Activated naive CD4-positive, alpha-beta T cell treated with anti-CD3 and anti-CD28 coated beads for 36 hours (primary cell): ENCODE measurements around the gene ARPC5L. TPM values are rescaled to one million over a fixed set of nuclear protein-coding genes. Genes with fewer than 3 reads are reported as not detected.
"Not testable (repeated sequence)": the region's sequence is repeated elsewhere in the genome, so short reads cannot be mapped to it uniquely, and the experiment has no call there.

Source experiments
- CTCF ChIA-PET: fragments of 350-600 bp; sonication (Branson Sonifier 250); formaldehyde crosslinking; loops from one replicate; lab custom pipeline; 2021; ENCODE audit warnings: antibody characterized with exemption; lab: Charles Lee
- DNase-seq: peaks from one replicate; pipeline ENCODE4 v3.0.0-alpha.2; 2020
- H3K27ac Mint-ChIP-seq: one replicate; pipeline ENCODE4 v1.8.0; 2021; ENCODE audit warnings: mild to moderate bottlenecking, mixed read lengths
- H3K27me3 Mint-ChIP-seq: one replicate; pipeline ENCODE4 v1.8.0; 2021; ENCODE audit warnings: low read depth, mixed read lengths
- H3K36me3 Mint-ChIP-seq: one replicate; pipeline ENCODE4 v1.8.0; 2021; ENCODE audit warnings: low read depth, mixed read lengths
- H3K4me1 Mint-ChIP-seq: one replicate; pipeline ENCODE4 v1.8.0; 2021; ENCODE audit warnings: low read depth, mixed read lengths
- H3K4me3 Mint-ChIP-seq: one replicate; pipeline ENCODE4 v1.8.0; 2021; ENCODE audit warnings: mild to moderate bottlenecking, moderate library complexity, mixed read lengths
- H3K9me3 Mint-ChIP-seq: one replicate; pipeline ENCODE4 v1.8.0; 2021; ENCODE audit warnings: mixed read lengths
- intact Hi-C: fragments of 100-400 bp; cut with micrococcal nuclease; formaldehyde crosslinking; loops from one replicate; pipeline ENCODE4 v1.15.1; 2023
- total RNA-seq, 2 experiments: library from RNA; stranded (reverse); gene quantifications; one replicate each; pipeline ENCODE4 v1.2.3, GENCODE V29; 2021

ARPC5L gene
- total RNA-seq, 2 experiments from 2014 or later, result 116 to 123 TPM

GRCh38 chr9:124846467-124846866 is 15.5 kb upstream of the ARPC5L start:
- H3K27me3 Mint-ChIP-seq, H3K36me3 Mint-ChIP-seq, H3K27ac Mint-ChIP-seq, H3K4me3 Mint-ChIP-seq, DNase-seq, H3K4me1 Mint-ChIP-seq, H3K9me3 Mint-ChIP-seq, intact Hi-C loops: not testable (repeated sequence)
- CTCF ChIA-PET, result interaction anchor here (0.6 to 10.1 kb wide), 4 partner anchors 12 to 72 kb away, joined by 3 to 315 read pairs (median 4); partner anchors contain the start of genes NR6A1 and OLFML2A

DNA sequence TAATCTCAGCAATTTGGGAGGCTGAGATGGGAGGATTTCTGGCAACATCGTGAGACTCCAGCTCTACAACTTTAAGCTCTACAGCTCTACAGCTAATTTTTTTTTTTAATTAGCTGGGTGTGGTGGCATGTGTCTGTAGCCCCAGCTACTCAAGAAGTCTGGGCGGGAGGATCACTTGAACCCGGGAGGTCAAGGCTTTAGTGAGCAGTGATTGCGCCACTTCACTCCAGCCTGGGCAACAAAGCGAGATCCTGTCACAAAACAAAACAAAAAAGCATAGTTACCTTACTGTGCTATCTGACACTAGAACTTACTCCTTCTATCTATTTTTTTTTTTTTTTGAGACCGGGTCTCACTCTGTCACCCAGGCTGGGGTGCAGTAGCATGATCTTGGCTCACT is 15.0 kb upstream of the ARPC5L start:
- Mint-ChIP-seq H3K36me3 (no peaks in the 10 kb centered on the region), H3K4me1 (no peaks in the 10 kb centered on the region), H3K9me3 (no peaks in the 10 kb centered on the region), H3K4me3 (no peak overlapping the region), H3K27ac (no peak overlapping the region), H3K27me3 (peaks cover 8% of the 10 kb centered on the region)
- DNase-seq, result no peak
- CTCF ChIA-PET, result interaction anchor here (0.6 to 10.1 kb wide), 4 partner anchors 12 to 73 kb away, joined by 3 to 315 read pairs (median 4); partner anchors contain the start of genes NR6A1 and OLFML2A
- intact Hi-C loops, result no loop called here

GRCh38 chr9:124849801-124850200 is 12.1 kb upstream of the ARPC5L start:
- Mint-ChIP-seq H3K27ac (no peak overlapping the region), H3K27me3 (peaks cover 6% of the 10 kb centered on the region), H3K4me1 (peaks cover 9% of the 10 kb centered on the region), H3K9me3 (no peaks in the 10 kb centered on the region), H3K4me3 (no peak overlapping the region), H3K36me3 (no peaks in the 10 kb centered on the region)
- CTCF ChIA-PET, result interaction anchor here (1.0 to 10.1 kb wide), 2 partner anchors 53 to 76 kb away, joined by 3 to 315 read pairs; partner anchors contain the start of genes NR6A1 and OLFML2A
- intact Hi-C loops, result no loop called here
- no peak for DNase-seq

GRCh38 chr9:124852121-124852828 is 9.7 kb upstream of the ARPC5L start:
- DNase-seq, result no peak
- H3K27ac Mint-ChIP-seq, result no peak overlapping the region
- no peaks in the 10 kb centered on the region for H3K9me3 Mint-ChIP-seq
- peaks cover 6% of the 10 kb centered on the region for H3K27me3 Mint-ChIP-seq
- H3K4me1 Mint-ChIP-seq, result peaks cover 13% of the 10 kb centered on the region
- H3K36me3 Mint-ChIP-seq, result peaks cover 2% of the 10 kb centered on the region
- intact Hi-C loops, result loop anchor here (2.0 kb wide), 1 partner anchor 139 kb away; no protein-coding TSS in a partner anchor
- no peak overlapping the region for H3K4me3 Mint-ChIP-seq
- CTCF ChIA-PET, result interaction anchor here (0.6 to 10.1 kb wide), 22 partner anchors 9 to 493 kb away, joined by 3 to 315 read pairs (median 4); partner anchors contain the start of genes ARPC5L, NR6A1, OLFML2A and RPL35

- H3K4me3 Mint-ChIP-seq, result peak within 1 kb of the TSS; percentile 64
- peaks cover 3% of the 10 kb centered on the region for H3K27me3 Mint-ChIP-seq
- H3K4me1 Mint-ChIP-seq, result peaks cover 20% of the 10 kb centered on the region
- CTCF ChIA-PET, result interaction anchor here (0.6 to 10.1 kb wide), 31 partner anchors 9 to 522 kb away, joined by 3 to 315 read pairs (median 4); partner anchors contain the start of genes ARPC5L, NR6A1, OLFML2A and RPL35
- H3K27ac Mint-ChIP-seq, result no peak within 1 kb of the TSS
- intact Hi-C loops, result loop anchor here (1.0 to 2.0 kb wide), 5 partner anchors 41 to 521 kb away; no protein-coding TSS in a partner anchor
- H3K9me3 Mint-ChIP-seq, result no peaks in the 10 kb centered on the region
- DNase-seq, result peak; percentile 83
- H3K36me3 Mint-ChIP-seq, result peaks cover 8% of the 10 kb centered on the region
Observed at GRCh38 chr9:124852829-124853531, 8.9 kb upstream of the ARPC5L start, which contains the start of gene WDR38. WDR38 (plus strand) TSS chr9:124853460; CDS start chr9:124853532, 72 bp downstream.

- DNase-seq, result no peak
- H3K4me1 Mint-ChIP-seq, result peaks cover 27% of the 10 kb centered on the region
- CTCF ChIA-PET, result interaction anchor here (0.6 to 10.1 kb wide), 27 partner anchors 8 to 521 kb away, joined by 3 to 315 read pairs (median 4); partner anchors contain the start of genes ARPC5L, NR6A1, OLFML2A and RPL35
- intact Hi-C loops, result loop anchor here (1.0 to 2.0 kb wide), 5 partner anchors 41 to 521 kb away; no protein-coding TSS in a partner anchor
- no peaks in the 10 kb centered on the region for H3K9me3 Mint-ChIP-seq
- H3K36me3 Mint-ChIP-seq, result peaks cover 14% of the 10 kb centered on the region
- peak overlapping the region; percentile 64 for H3K4me3 Mint-ChIP-seq
- H3K27me3 Mint-ChIP-seq, result no peaks in the 10 kb centered on the region
- H3K27ac Mint-ChIP-seq, result no peak overlapping the region
Observed at GRCh38 chr9:124853605-124854143, 8.3 kb upstream of the ARPC5L start.

GRCh38 chr9:124854161-124854560 is 7.8 kb upstream of the ARPC5L start:
- DNase-seq, result no peak
- intact Hi-C loops, result no loop called here
- H3K27ac Mint-ChIP-seq, result no peak overlapping the region
- H3K4me1 Mint-ChIP-seq, result peaks cover 32% of the 10 kb centered on the region
- H3K27me3 Mint-ChIP-seq, result no peaks in the 10 kb centered on the region
- no peak overlapping the region for H3K4me3 Mint-ChIP-seq
- CTCF ChIA-PET, result interaction anchor here (0.7 to 10.1 kb wide), 18 partner anchors 12 to 521 kb away, joined by 3 to 315 read pairs (median 4); partner anchors contain the start of genes NR6A1, OLFML2A and SCAI
- no peaks in the 10 kb centered on the region for H3K9me3 Mint-ChIP-seq
- peaks cover 18% of the 10 kb centered on the region for H3K36me3 Mint-ChIP-seq

GRCh38 chr9:124854822-124855221 is 7.1 kb upstream of the ARPC5L start:
- peaks cover 24% of the 10 kb centered on the region for H3K36me3 Mint-ChIP-seq
- intact Hi-C loops, result no loop called here
- CTCF ChIA-PET, result interaction anchor here (0.6 to 10.1 kb wide), 6 partner anchors 15 to 1665 kb away, joined by 3 to 315 read pairs (median 3); partner anchors contain the start of genes NR6A1 and OLFML2A
- H3K27ac Mint-ChIP-seq, result no peak overlapping the region
- H3K27me3 Mint-ChIP-seq, result no peaks in the 10 kb centered on the region
- H3K4me1 Mint-ChIP-seq, result peaks cover 39% of the 10 kb centered on the region
- H3K9me3 Mint-ChIP-seq, result no peaks in the 10 kb centered on the region
- no peak overlapping the region for H3K4me3 Mint-ChIP-seq
- no peak for DNase-seq

DNA sequence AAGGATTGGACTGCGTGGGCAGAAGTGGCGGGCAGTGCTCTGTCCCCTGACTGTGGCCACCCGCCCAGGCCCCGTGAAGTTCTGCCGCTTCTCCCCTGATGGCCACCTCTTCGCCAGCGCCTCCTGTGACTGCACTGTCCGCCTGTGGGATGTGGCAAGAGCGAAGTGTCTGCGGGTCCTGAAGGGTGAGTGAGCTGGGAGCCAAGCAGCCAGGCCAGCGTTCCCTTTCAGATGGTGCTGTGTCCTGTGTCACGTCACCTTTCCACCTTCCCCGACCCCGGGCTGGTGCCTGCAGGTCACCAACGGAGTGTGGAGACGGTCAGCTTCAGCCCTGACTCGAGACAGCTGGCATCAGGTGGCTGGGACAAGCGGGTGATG is 6.4 kb upstream of the ARPC5L start:
- CTCF ChIA-PET, result interaction anchor here (0.6 to 2.6 kb wide), 4 partner anchors 18 to 1666 kb away, joined by 3 to 36 read pairs (median 4); partner anchors contain the start of gene NR6A1
- Mint-ChIP-seq H3K36me3 (peaks cover 31% of the 10 kb centered on the region), H3K27ac (no peak overlapping the region), H3K4me1 (peaks cover 46% of the 10 kb centered on the region), H3K9me3 (no peaks in the 10 kb centered on the region), H3K4me3 (no peak overlapping the region), H3K27me3 (no peaks in the 10 kb centered on the region)
- intact Hi-C loops, result no loop called here
- no peak for DNase-seq

DNA sequence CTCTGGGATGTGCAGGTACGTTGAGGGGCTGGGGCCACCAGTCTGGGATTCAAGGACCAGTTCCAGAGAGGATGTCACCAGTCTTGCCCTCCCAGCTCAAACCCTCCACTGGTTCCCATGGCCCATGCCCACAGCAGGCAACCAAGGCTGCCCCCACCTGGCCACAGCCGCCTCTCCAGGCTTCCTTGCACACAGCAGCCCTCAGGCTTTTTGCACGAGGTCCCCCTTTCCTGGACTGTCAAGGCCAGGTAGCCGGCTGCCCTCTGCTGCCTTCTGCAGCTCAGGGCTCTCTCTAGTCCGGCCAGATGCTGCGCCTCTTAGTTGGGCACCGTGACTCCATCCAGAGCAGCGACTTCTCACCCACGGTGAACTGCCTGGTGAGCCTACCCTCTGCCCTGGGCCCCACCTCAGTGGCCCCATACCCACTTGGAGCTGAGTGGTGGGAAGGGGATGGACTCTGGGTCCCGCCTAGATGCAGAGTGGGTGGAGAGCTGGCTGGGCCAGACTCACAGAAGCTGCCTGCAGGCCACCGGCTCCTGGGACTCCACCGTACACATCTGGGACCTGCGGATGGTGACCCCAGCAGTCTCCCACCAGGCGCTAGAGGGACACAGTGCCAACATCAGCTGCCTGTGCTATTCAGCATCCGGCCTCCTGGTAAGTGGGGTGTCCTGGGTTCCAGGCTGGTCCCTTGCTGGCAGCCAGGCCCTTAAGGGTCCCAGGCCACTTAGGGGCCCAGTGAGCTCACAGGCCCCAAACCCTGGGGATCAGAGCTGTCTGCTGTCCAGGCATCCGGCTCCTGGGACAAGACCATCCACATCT is 5.8 kb upstream of the ARPC5L start:
- Mint-ChIP-seq H3K27ac (no peak overlapping the region), H3K4me3 (no peak overlapping the region), H3K9me3 (no peaks in the 10 kb centered on the region), H3K27me3 (no peaks in the 10 kb centered on the region), H3K36me3 (peaks cover 37% of the 10 kb centered on the region), H3K4me1 (peaks cover 48% of the 10 kb centered on the region)
- DNase-seq, result peak; percentile 36
- CTCF ChIA-PET, result interaction anchor here (0.5 to 2.6 kb wide), 5 partner anchors 21 to 139 kb away, joined by 3 to 36 read pairs (median 3); partner anchors contain the start of gene NR6A1
- intact Hi-C loops, result no loop called here
